ENCODE data around the gene RPL10. TPM values are rescaled to one million over a fixed set of nuclear protein-coding genes. Genes with fewer than 3 reads are reported as not detected.

RPL10 gene
- total RNA-seq, 1 experiment from 2014 or later: 2,466 TPM

DNA sequence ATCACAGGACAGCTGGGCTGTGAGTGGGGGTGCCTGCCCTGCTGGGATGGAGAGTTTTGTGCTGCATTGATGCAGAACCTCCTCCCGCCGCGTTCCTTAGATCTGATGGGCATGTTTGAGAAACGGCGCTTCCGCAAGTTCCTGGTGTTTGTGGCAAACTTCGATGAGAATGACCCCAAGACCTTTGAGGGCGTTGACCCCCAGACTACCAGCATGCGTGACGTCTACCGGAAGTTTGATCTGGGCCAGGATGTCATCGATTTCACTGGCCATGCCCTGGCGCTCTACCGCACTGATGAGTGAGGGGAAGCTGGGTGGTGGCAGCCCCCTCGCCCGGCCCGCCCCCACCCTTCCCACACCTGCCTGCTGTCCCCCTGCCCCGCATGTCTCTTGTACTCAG lies 41.7 kb downstream of the RPL10 start:
- ChIA-PET CTCF (interaction anchor here (0.5 kb wide), 1 partner anchor 15 kb away, joined by 7 read pairs; no protein-coding TSS in a partner anchor), POLR2A (interaction anchor here (0.7 kb wide), 1 partner anchor 87 kb away, joined by 3 read pairs; no protein-coding TSS in a partner anchor)
- Histone ChIP-seq H3K36me3 (ENCODE audit: control insufficient read depth, insufficient read depth, low read length) (no peaks in the 10 kb centered on the region), H3K4me1 (ENCODE audit: control insufficient read depth, insufficient read depth, low read length) (peaks cover 27% of the 10 kb centered on the region), H3K4me3 (ENCODE audit: low read depth in 2 of 2, low read length in 2 of 2) (no peak overlapping the region), H3K27me3 (ENCODE audit: control insufficient read depth, insufficient read depth, low read length) (no peaks in the 10 kb centered on the region), H3K27ac (ENCODE audit: low read length) (no peak overlapping the region), H3K9me3 (ENCODE audit: control insufficient read depth, insufficient read depth, low read depth, low read length) (no peaks in the 10 kb centered on the region)
- DNase-seq (ENCODE audit: low read depth, low spot score) (no peak), ATAC-seq (no peak)
- intact Hi-C loops (cut with micrococcal nuclease; ENCODE audit: unreplicated experiment): no loop called here
- TF ChIP-seq SIN3A (IDR thresholded peaks at IDR 0.05; ENCODE audit: borderline replicate concordance, insufficient read depth, low read depth, low read length) (no peak), POLR2AphosphoS5 (IDR thresholded peaks at IDR 0.05; ENCODE audit: low read depth, low read length) (no peak), TCF7L2 (IDR thresholded peaks at IDR 0.05; ENCODE audit: low read depth, low read length) (no peak)
- TF ChIP-seq, protein P1, sequence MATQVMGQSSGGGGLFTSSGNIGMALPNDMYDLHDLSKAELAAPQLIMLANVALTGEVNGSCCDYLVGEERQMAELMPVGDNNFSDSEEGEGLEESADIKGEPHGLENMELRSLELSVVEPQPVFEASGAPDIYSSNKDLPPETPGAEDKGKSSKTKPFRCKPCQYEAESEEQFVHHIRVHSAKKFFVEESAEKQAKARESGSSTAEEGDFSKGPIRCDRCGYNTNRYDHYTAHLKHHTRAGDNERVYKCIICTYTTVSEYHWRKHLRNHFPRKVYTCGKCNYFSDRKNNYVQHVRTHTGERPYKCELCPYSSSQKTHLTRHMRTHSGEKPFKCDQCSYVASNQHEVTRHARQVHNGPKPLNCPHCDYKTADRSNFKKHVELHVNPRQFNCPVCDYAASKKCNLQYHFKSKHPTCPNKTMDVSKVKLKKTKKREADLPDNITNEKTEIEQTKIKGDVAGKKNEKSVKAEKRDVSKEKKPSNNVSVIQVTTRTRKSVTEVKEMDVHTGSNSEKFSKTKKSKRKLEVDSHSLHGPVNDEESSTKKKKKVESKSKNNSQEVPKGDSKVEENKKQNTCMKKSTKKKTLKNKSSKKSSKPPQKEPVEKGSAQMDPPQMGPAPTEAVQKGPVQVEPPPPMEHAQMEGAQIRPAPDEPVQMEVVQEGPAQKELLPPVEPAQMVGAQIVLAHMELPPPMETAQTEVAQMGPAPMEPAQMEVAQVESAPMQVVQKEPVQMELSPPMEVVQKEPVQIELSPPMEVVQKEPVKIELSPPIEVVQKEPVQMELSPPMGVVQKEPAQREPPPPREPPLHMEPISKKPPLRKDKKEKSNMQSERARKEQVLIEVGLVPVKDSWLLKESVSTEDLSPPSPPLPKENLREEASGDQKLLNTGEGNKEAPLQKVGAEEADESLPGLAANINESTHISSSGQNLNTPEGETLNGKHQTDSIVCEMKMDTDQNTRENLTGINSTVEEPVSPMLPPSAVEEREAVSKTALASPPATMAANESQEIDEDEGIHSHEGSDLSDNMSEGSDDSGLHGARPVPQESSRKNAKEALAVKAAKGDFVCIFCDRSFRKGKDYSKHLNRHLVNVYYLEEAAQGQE (IDR thresholded peaks at IDR 0.05; ENCODE audit: insufficient read depth in 1 of 2, low read depth in 2 of 2, low read length in 1 of 2): no peak
- TF ChIP-seq, protein P2, sequence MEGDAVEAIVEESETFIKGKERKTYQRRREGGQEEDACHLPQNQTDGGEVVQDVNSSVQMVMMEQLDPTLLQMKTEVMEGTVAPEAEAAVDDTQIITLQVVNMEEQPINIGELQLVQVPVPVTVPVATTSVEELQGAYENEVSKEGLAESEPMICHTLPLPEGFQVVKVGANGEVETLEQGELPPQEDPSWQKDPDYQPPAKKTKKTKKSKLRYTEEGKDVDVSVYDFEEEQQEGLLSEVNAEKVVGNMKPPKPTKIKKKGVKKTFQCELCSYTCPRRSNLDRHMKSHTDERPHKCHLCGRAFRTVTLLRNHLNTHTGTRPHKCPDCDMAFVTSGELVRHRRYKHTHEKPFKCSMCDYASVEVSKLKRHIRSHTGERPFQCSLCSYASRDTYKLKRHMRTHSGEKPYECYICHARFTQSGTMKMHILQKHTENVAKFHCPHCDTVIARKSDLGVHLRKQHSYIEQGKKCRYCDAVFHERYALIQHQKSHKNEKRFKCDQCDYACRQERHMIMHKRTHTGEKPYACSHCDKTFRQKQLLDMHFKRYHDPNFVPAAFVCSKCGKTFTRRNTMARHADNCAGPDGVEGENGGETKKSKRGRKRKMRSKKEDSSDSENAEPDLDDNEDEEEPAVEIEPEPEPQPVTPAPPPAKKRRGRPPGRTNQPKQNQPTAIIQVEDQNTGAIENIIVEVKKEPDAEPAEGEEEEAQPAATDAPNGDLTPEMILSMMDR (IDR thresholded peaks at IDR 0.05): no peak
- in situ Hi-C loops (cut with HindIII; ENCODE audit: low pct_unique_long_range_greater_than_20kb, low sequenced_read_pairs): no loop called here
- no TSS peak for BruUV-seq (replicated peaks)

DNA sequence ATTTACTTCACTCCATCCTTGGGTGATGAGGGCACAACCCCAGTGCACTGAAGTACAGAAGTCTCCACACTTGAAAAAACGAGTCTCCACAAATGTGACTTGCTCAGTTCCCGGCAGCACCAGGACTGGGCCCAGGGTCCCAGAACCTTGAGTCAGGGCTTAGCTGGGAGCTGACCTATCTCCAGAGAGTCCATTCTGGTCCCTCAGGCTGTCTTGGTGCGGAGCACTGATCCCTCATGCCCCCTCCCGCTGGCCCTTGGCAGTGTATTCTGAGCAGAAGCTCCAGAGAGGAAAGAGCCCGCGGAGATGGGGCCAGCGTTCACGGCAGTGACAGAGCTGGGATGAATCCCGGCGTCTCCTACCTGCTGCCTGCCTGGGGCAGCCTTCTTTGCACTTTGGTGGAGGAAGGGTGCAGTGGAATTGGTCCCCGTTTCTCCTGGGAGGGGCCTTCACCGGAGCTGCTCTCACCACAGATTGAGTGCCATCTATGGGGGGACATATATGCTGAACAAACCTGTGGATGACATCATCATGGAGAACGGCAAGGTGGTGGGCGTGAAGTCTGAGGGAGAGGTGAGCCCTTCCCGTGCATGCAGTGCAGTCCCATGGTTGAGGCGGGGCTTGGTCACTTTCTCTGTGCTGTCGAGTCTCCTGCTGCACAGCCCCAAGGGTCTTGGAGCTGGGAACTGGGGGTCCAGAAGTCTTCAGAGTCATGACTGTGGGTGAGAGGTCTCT lies 42.6 kb downstream of the RPL10 start:
- no peak for ATAC-seq
- Histone ChIP-seq H3K4me3 (ENCODE audit: low read depth in 2 of 2, low read length in 2 of 2) (no peak overlapping the region), H3K36me3 (ENCODE audit: control insufficient read depth, insufficient read depth, low read length) (no peaks in the 10 kb centered on the region), H3K4me1 (ENCODE audit: control insufficient read depth, insufficient read depth, low read length) (peaks cover 36% of the 10 kb centered on the region), H3K27me3 (ENCODE audit: control insufficient read depth, insufficient read depth, low read length) (no peaks in the 10 kb centered on the region), H3K9me3 (ENCODE audit: control insufficient read depth, insufficient read depth, low read depth, low read length) (no peaks in the 10 kb centered on the region), H3K27ac (ENCODE audit: low read length) (no peak overlapping the region)
- TF ChIP-seq POLR2AphosphoS5 (IDR thresholded peaks at IDR 0.05; ENCODE audit: low read depth, low read length): no peak
- TF ChIP-seq, protein P1 (IDR thresholded peaks at IDR 0.05; ENCODE audit: insufficient read depth in 1 of 2, low read depth in 2 of 2, low read length in 1 of 2): no peak
- no peak for TF ChIP-seq SIN3A (IDR thresholded peaks at IDR 0.05; ENCODE audit: borderline replicate concordance, insufficient read depth, low read depth, low read length)
- TF ChIP-seq, protein P2 (IDR thresholded peaks at IDR 0.05): no peak
- TF ChIP-seq TCF7L2 (IDR thresholded peaks at IDR 0.05; ENCODE audit: low read depth, low read length): no peak
- ChIA-PET POLR2A (interaction anchor here (0.7 kb wide), 1 partner anchor 14 kb away, joined by 3 read pairs; no protein-coding TSS in a partner anchor), CTCF (no interaction called here)
- BruUV-seq (replicated peaks): no TSS peak
- in situ Hi-C loops (cut with HindIII; ENCODE audit: low pct_unique_long_range_greater_than_20kb, low sequenced_read_pairs) (no loop called here), intact Hi-C loops (cut with micrococcal nuclease; ENCODE audit: unreplicated experiment) (no loop called here)
- no peak for DNase-seq (ENCODE audit: low read depth, low spot score)
